PC-3 (cell line): ENCODE measurements around the gene SLC11A2. TPM values are rescaled to one million over a fixed set of nuclear protein-coding genes. Genes with fewer than 3 reads are reported as not detected.
"Not testable (repeated sequence)": the region's sequence is repeated elsewhere in the genome, so short reads cannot be mapped to it uniquely, and the experiment has no call there.

Source experiments
- ATAC-seq: fragments of 200-7000 bp; cut with Tn5 transposase; 2 replicates; pipeline ENCODE4 v1.9.1; 2020; ENCODE audit warnings: mild to moderate bottlenecking, moderate library complexity
- BruUV-seq: library from RNA; stranded (reverse); fragments of 400-500 nt; replicated peaks from 2 replicates; lab custom pipeline; 2021; lab: Mats Ljungman, UMichigan
- CTCF ChIA-PET: fragments of 300-600 bp; sonication (Branson Sonifier 250); formaldehyde crosslinking; loops from one replicate; lab custom pipeline; 2022; ENCODE audit warnings: antibody characterized with exemption; lab: Charles Lee
- POLR2A ChIA-PET: fragments of 300-600 bp; sonication (Branson Sonifier 250); formaldehyde crosslinking; loops from one replicate; lab custom pipeline; 2022; ENCODE audit warnings: antibody characterized with exemption; ENCODE audit not compliant: unreplicated experiment; lab: Charles Lee
- DNase-seq: peaks from one replicate; pipeline ENCODE4 v3.0.0-alpha.2; 2015
- H2AFZ ChIP-seq: fragments of 300-600 bp; sonication (generic); 2 replicates; pipeline ENCODE4 v1.6.0; 2016; ENCODE audit warnings: antibody characterized with exemption, low read length
- H3F3A ChIP-seq: fragments of 300-600 bp; sonication (generic); one replicate; pipeline ENCODE4 v1.6.0; 2017; ENCODE audit warnings: antibody characterized with exemption, low read length, control low read depth, mild to moderate bottlenecking; ENCODE audit not compliant: unreplicated experiment
- H3K27ac ChIP-seq: fragments of 300-600 bp; sonication (generic); 2 replicates; pipeline ENCODE4 v1.5.1; 2016; ENCODE audit warnings: mild to moderate bottlenecking, low read length
- H3K27me3 ChIP-seq: fragments of 300-600 bp; sonication (generic); 2 replicates; pipeline ENCODE4 v1.6.1; 2016; ENCODE audit warnings: low read length, mixed read lengths
- H3K36me3 ChIP-seq: fragments of 300-600 bp; sonication (generic); 2 replicates; pipeline ENCODE4 v1.6.1; 2016; ENCODE audit warnings: low read depth, mixed run types, low read length, mixed read lengths
- H3K4me1 ChIP-seq: fragments of 300-600 bp; sonication (generic); 2 replicates; pipeline ENCODE4 v1.5.1; 2016; ENCODE audit warnings: low read length; ENCODE audit not compliant: insufficient read depth
- H3K4me2 ChIP-seq: fragments of 300-600 bp; sonication (generic); 2 replicates; pipeline ENCODE4 v1.6.0; 2016; ENCODE audit warnings: low read length
- H3K4me3 ChIP-seq: fragments of 300-600 bp; sonication (generic); 2 replicates; pipeline ENCODE4 v1.5.1; 2016; ENCODE audit warnings: mild to moderate bottlenecking, low read length, mixed read lengths
- H3K79me2 ChIP-seq: fragments of 300-600 bp; sonication (generic); 2 replicates; pipeline ENCODE4 v1.6.1; 2017; ENCODE audit warnings: low read length, mixed read lengths
- H3K9ac ChIP-seq: fragments of 300-600 bp; sonication (generic); 2 replicates; pipeline ENCODE4 v1.6.0; 2016; ENCODE audit warnings: mild to moderate bottlenecking, low read length
- H3K9me2 ChIP-seq: fragments of 300-600 bp; sonication (generic); replicated peaks from 2 replicates; pipeline ENCODE4 v1.6.1; 2016; ENCODE audit warnings: mixed run types, low read length, mixed read lengths
- H3K9me3 ChIP-seq: fragments of 300-600 bp; sonication (generic); 2 replicates; pipeline ENCODE4 v1.6.1; 2016; ENCODE audit warnings: low read length, mixed read lengths
- H4K20me1 ChIP-seq: fragments of 300-600 bp; sonication (generic); 2 replicates; pipeline ENCODE4 v1.6.1; 2016; ENCODE audit warnings: low read length, mixed read lengths
- CTCF ChIP-seq: fragments of 300-600 bp; sonication (generic); conservative IDR thresholded peaks from 2 replicates; pipeline ENCODE4 v1.5.1; 2017; ENCODE audit warnings: antibody characterized with exemption, low read depth, mild to moderate bottlenecking, low read length
- EZH2 ChIP-seq: fragments of 300-600 bp; sonication (generic); IDR thresholded peaks from one replicate; pipeline ENCODE4 v1.6.1; 2017; ENCODE audit warnings: antibody characterized with exemption, mild to moderate bottlenecking, low read length; ENCODE audit not compliant: unreplicated experiment
- EZH2phosphoT487 ChIP-seq: fragments of 300-600 bp; sonication (generic); IDR thresholded peaks from 2 replicates; pipeline ENCODE4 v1.6.1; 2018; ENCODE audit warnings: mild to moderate bottlenecking, antibody characterized with exemption, low read length, borderline replicate concordance
- intact Hi-C: fragments of 100-400 bp; cut with micrococcal nuclease; formaldehyde crosslinking; loops from 2 replicates; pipeline ENCODE4 v1.9.0; 2023
- total RNA-seq: library from RNA; depleted of rRNA; stranded (reverse); fragments of >200 nt; gene quantifications from 2 replicates; pipeline ENCODE4 v1.2.3, GENCODE V29; 2014

Gene SLC11A2
- total RNA-seq, 1 experiment from 2014 or later: 38.8 TPM

GRCh38 chr12:51018956-51019355 is 7.2 kb downstream of the SLC11A2 start:
- no peak for TF ChIP-seq EZH2
- TF ChIP-seq EZH2phosphoT487: no peak
- TF ChIP-seq CTCF: no peak
- Histone ChIP-seq H3F3A (no peaks in the 10 kb centered on the region), H3K27me3 (no peaks in the 10 kb centered on the region), H3K79me2 (peaks cover 96% of the 10 kb centered on the region), H3K9me3 (no peaks in the 10 kb centered on the region), H2AFZ (no peak overlapping the region), H3K4me3 (no peak overlapping the region), H4K20me1 (0 out of 2 replicates have a peak, but pooled peaks cover 3% of the 10 kb centered on the region), H3K9me2 (no peaks in the 10 kb centered on the region), H3K27ac (no peak overlapping the region), H3K36me3 (no peaks in the 10 kb centered on the region), H3K9ac (no peak overlapping the region), H3K4me1 (peaks cover 6% of the 10 kb centered on the region), H3K4me2 (no peak overlapping the region)
- no TSS peak for BruUV-seq
- POLR2A ChIA-PET: no interaction called here
- CTCF ChIA-PET: no interaction called here
- intact Hi-C loops: no loop called here
- no peak for DNase-seq
- ATAC-seq: no peak

GRCh38 chr12:51017452-51017851 is 8.7 kb downstream of the SLC11A2 start:
- TF ChIP-seq EZH2 (no peak), CTCF (no peak), EZH2phosphoT487 (no peak)
- 0 out of 2 replicates have a peak, but pooled peaks cover 3% of the 10 kb centered on the region for H4K20me1 ChIP-seq
- CTCF ChIA-PET: no interaction called here

GRCh38 chr12:51014467-51014866 is 11.7 kb downstream of the SLC11A2 start:
- intact Hi-C loops, ATAC-seq: not testable (repeated sequence)

More at GRCh38 chr12:51017452-51017851, 8.7 kb downstream of the SLC11A2 start:
- Histone ChIP-seq H3K27ac (no peak overlapping the region), H3F3A (no peaks in the 10 kb centered on the region), H3K9me3 (no peaks in the 10 kb centered on the region), H3K27me3 (no peaks in the 10 kb centered on the region), H3K9ac (no peak overlapping the region), H3K4me3 (no peak overlapping the region), H3K79me2 (peaks cover 96% of the 10 kb centered on the region), H2AFZ (no peak overlapping the region), H3K4me2 (no peak overlapping the region), H3K36me3 (no peaks in the 10 kb centered on the region), H3K4me1 (no peaks in the 10 kb centered on the region), H3K9me2 (no peaks in the 10 kb centered on the region)
- POLR2A ChIA-PET: no interaction called here
- ATAC-seq (no peak), DNase-seq (no peak)
- intact Hi-C loops: no loop called here
- no TSS peak for BruUV-seq

More at GRCh38 chr12:51014467-51014866, 11.7 kb downstream of the SLC11A2 start:
- H3K9me2 ChIP-seq, CTCF ChIA-PET, DNase-seq, H3K9ac ChIP-seq, POLR2A ChIA-PET, H3K4me3 ChIP-seq, H3K4me2 ChIP-seq, BruUV-seq, H3K9me3 ChIP-seq, H3K36me3 ChIP-seq, H3K4me1 ChIP-seq, H2AFZ ChIP-seq, H3F3A ChIP-seq, H3K27me3 ChIP-seq, H3K27ac ChIP-seq, H4K20me1 ChIP-seq: not testable (repeated sequence)
- H3K79me2 ChIP-seq: peaks cover 83% of the 10 kb centered on the region
